ENCODE results near the gene CDCA3.

The CDCA3 gene

DNA sequence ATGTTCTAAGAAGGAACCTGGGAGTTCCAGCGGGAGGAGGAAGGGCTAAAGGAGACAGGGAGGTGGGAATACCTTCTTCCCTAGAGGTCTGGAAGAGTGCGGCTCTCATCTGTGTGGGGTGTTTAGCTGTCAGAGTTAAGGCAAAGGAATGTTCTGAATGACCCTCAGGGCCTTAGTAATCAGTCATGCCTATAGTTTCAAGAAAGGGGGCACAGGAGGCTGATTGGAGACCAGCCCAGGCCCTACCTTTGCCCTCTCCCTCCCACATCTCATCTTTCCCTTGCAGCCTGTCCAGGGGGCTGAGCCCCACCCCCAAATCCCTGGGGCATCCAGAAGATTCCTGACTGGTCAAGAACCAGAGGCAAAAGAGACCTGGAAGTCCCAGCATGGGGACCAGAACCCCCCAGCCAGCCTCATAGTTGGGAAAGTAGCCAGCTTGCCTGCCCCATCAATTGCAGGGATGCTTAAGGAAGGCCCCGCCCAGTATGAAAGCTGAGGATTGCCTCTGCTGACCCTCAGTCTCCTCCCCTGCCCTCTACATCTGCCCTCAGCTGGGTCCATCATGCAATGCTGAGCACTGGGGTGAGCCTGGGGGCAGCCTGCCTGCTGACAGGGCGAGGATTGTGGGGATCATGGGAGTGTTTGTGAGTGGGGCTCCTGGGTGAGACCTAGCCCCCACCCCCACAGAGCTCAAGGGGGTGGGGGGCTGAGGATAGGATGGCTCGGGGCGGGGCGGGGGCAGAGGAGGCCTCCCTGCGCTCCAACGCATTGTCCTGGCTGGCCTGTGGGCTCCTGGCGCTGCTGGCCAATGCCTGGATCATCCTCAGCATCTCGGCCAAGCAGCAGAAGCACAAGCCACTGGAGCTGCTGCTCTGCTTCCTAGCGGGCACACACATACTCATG lies 27.7 kb downstream of the CDCA3 start:
- no peak for DNase-seq (ENCODE audit: extremely low read depth in 1 of 2, low read depth in 1 of 2)

DNA sequence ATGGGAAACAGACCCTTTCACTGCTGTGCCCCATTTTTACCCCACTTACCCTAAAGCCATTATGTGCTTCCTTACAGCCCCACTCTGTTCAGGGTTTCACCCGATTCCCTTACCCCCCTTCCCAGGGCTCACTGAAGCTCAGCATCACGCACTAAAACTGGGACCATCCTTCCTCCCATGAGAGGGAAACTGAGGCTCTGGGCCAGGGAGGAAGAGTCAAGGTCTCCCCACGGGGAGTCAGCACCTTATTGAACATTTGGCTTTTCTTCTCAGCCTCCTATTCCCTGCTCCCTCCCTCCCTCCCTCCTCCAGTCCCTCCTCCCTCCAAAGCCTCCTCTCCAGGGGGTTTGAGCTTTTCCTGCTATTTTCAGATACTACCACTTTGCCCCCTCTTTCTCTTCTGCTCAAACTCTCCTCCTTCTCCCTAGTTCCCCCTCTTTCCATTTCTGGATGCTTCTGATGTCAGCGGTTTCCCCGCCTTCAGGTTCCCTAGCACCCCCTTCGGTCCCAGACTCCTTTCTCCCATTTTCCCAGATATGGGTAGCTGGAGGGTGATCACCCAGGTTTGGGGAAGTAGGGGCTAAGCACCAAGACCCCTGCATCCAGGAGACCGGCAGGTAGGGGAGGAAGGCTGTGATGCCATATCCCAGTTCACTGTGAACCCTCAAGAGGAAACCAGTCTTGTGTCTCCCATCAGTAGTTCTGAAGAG lies 28.5 kb downstream of the CDCA3 start:
- no peak for DNase-seq (ENCODE audit: extremely low read depth in 1 of 2, low read depth in 1 of 2)

- DNase-seq (ENCODE audit: extremely low read depth in 1 of 2, low read depth in 1 of 2): no peak
Measured at GRCh38 chr12:6821591-6822425, 29.3 kb downstream of the CDCA3 start, which contains the start of gene GPR162. TSS of gene GPR162 (plus strand) at chr12:6821821. CDS start at chr12:6823899, 2,078 bp downstream.

DNA sequence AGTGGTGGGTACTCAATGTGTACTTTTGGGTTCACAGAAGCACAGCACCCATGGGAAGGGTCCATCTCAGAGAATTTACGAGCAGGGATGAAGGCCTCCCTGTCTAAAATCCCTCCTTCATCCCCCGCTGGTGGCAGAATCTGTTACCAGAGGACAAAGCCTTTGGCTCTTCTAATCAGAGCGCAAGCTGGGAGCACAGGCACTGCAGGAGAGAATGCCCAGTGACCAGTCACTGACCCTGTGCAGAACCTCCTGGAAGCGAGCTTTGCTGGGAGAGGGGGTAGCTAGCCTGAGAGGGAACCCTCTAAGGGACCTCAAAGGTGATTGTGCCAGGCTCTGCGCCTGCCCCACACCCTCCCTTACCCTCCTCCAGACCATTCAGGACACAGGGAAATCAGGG lies 30.9 kb downstream of the CDCA3 start:
- DNase-seq (ENCODE audit: extremely low read depth in 1 of 2, low read depth in 1 of 2): no peak

GRCh38 chr12:6819106-6820030 lies 31.7 kb downstream of the CDCA3 start:
- DNase-seq (ENCODE audit: extremely low read depth in 1 of 2, low read depth in 1 of 2): no peak

- no peak for DNase-seq (ENCODE audit: extremely low read depth in 1 of 2, low read depth in 1 of 2)
Measured at GRCh38 chr12:6818645-6819044, 32.4 kb downstream of the CDCA3 start.

DNA sequence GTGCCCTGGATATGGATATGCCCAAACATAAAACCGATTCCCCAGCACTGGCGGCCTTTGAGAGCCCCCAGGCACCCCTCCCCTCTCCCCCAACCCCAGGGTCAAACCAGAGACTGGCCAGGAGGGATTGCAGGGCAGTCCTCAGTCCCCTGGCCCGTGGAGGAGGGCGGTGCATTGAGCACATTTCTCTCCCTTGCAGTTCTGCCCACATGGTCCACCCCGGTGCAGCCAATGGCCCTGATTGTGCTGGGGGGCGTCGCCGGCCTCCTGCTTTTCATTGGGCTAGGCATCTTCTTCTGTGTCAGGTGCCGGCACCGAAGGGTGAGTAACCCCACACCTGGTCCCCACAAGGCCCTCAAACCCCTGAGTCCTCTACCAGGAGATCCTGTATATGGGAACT lies 32.9 kb downstream of the CDCA3 start:
- no peak for DNase-seq (ENCODE audit: extremely low read depth in 1 of 2, low read depth in 1 of 2)

GRCh38 chr12:6817662-6818157 lies 33.4 kb downstream of the CDCA3 start:
- no peak for DNase-seq (ENCODE audit: extremely low read depth in 1 of 2, low read depth in 1 of 2)

DNA sequence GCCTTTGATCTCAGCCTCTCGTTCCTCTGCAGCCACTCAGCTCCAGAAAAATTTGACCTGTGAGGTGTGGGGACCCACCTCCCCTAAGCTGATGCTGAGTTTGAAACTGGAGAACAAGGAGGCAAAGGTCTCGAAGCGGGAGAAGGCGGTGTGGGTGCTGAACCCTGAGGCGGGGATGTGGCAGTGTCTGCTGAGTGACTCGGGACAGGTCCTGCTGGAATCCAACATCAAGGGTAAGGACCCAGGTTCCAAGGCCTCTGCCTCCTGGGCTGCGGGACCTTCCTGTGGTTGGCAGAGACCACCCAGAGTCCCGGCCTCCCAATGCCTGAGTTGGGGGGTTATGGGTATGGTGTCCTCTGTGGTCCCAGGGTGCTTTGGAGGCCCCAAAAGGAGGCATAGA lies 34.0 kb downstream of the CDCA3 start:
- DNase-seq (ENCODE audit: extremely low read depth in 1 of 2, low read depth in 1 of 2): no peak

DNA sequence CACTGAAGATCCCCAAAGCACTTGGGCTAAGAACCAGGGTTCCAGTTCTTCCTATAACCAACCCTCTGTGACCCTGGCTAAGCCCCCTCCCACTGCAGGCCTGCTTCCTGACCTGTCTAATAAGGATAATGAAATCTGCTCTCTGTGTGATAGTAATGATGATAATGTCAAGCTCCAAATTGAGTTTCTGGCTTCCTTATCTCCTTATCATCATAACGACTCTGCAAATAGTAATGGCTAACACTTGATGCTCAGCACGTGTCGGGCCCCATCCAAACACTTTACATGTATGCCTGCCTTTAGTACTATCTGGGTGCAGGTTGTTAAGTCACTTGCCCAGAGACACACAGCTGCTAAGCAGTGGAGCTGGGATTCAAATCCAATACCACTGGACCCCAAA lies 34.5 kb downstream of the CDCA3 start:
- DNase-seq (ENCODE audit: extremely low read depth in 1 of 2, low read depth in 1 of 2): no peak

GRCh38 chr12:6813363-6813762 lies 37.7 kb downstream of the CDCA3 start:
- no peak for DNase-seq (ENCODE audit: extremely low read depth in 1 of 2, low read depth in 1 of 2)

DNA sequence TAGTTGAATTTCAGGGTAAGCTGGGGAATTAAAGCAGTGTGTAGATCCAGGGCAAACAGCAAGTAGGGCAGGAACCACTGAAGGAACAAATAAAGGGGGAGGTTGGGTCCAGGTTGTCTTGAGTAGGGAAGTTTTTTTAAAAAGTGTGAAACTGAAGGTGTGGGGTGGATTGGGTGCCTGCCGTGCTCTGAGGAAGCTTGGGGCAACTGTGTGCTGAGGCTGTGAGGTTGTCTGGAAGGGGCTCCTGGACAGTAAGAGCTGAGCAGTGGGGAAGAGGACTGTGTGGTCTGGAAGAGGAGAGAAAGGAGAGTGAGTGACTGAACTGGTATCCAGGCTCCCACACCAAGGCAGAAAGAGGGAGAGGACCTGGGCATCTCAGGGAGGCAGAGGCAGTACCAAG lies 40.3 kb downstream of the CDCA3 start:
- DNase-seq (ENCODE audit: extremely low read depth in 1 of 2, low read depth in 1 of 2): no peak

DNA sequence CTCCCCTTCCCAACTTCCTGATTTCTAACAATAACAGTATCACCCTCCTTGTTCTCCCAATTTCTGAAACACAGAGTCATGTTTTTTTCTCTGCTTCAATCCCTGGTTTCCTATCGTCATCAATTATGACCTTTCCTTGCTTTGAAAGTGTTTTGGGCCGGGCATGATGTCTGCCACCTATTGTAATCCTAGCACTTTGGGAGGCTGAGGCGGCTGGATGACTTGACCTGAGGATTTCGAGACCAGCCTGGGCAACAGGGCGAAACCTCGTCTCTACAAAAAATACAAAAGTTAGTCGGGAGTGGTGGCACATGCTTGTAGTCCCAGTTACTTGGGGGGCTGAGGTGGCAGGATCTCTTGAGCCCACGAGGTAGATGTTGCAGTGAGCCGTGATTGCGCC lies 42.0 kb downstream of the CDCA3 start:
- no peak for DNase-seq (ENCODE audit: extremely low read depth in 1 of 2, low read depth in 1 of 2)

GRCh38 chr12:6807170-6807569 lies 43.9 kb downstream of the CDCA3 start:
- no peak for DNase-seq (ENCODE audit: extremely low read depth in 1 of 2, low read depth in 1 of 2)

DNA sequence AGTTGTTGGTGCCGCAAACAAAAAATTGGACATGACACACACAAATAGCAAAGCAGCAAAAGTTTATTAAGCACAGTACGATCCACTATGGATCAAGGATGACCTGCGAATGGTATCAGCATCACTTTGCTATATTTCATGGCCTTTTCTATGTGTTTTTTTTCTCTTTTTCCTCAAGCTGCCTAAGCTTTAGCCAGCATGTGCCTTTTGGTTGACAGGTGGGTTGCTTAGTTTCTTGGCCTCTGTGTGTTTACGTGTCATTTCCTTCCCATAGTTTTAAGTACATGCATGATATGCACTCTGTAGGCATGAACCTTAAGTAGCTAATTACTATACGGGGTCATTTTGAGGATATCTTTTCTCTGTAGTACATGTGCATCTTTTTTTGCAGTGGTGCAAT lies 51.9 kb downstream of the CDCA3 start:
- DNase-seq (ENCODE audit: extremely low read depth in 1 of 2, low read depth in 1 of 2): no peak

All from activated CD8-positive, alpha-beta memory T cell treated with anti-CD3 and anti-CD28 coated beads for 1 hour (primary cell).